LNCaP clone FGC (cell line): ENCODE measurements around the gene KNL1.

Experiments used
- DNase-seq: peaks from one replicate; pipeline ENCODE4 v3.0.0-alpha.2; 2011; ENCODE audit warnings: low read depth
- H3K4me3 ChIP-seq: 2 replicates; pipeline ENCODE4 v1.5.1; 2011; ENCODE audit warnings: mild to moderate bottlenecking, low read depth, low read length, control low read depth
- CTCF ChIP-seq: IDR thresholded peaks from 2 replicates; pipeline ENCODE4 v1.5.1; 2012; ENCODE audit warnings: mild to moderate bottlenecking; ENCODE audit not compliant: control insufficient read depth, insufficient read depth; ENCODE audit errors: extremely low read depth

KNL1 gene

GRCh38 chr15:40595773-40596172, 1.7 kb downstream of the KNL1 start:
- H3K4me3 ChIP-seq, result peak overlapping the region; percentile 63
- DNase-seq, result no peak
- no peak for TF ChIP-seq CTCF

DNA sequence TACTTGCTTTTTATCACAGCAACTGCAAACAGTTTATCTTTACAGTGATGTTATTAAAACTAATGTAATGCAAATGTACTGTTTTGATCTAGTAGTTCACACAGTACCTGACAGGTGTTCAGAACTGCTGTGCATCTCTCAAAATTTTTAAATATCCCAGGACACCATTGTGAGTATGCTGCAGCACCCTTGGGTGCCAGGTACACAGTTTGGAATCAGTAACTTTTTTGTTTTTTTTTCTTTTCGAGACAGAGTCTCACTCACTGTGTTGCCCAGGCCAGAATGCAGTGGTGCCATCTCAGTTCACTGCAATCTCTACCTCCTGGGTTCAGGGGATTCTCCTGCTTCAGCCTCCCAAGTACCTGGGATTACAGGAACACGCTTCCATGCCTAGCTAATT, 3.0 kb downstream of the KNL1 start:
- H3K4me3 ChIP-seq, result no peak overlapping the region
- DNase-seq, result no peak
- no peak for TF ChIP-seq CTCF

DNA sequence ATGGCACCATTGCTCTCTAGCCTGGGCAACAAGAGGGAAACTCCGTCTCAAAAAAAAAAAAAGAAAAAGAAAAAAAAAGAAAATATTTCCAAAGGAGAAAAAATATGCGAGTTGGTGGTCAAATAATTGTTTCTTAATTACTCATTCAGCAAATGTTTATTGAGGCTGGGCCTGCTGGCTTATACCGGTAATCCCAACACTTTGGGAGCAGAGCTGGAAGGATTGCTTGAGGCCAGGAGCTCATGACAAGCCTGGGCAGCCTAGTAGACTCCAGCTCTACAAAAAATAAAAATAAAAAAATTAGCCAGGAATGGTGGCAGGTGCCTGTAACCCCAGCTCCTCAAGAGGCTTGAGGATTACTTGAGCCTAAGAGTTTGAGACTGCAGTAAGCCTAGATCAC, 4.1 kb downstream of the KNL1 start:
- no peak overlapping the region for H3K4me3 ChIP-seq
- no peak for TF ChIP-seq CTCF
- DNase-seq, result no peak

GRCh38 chr15:40598672-40599071, 4.6 kb downstream of the KNL1 start:
- TF ChIP-seq CTCF, result no peak
- no peak overlapping the region for H3K4me3 ChIP-seq

GRCh38 chr15:40600956-40601355, 6.9 kb downstream of the KNL1 start:
- TF ChIP-seq CTCF, result no peak
- DNase-seq, result no peak
- H3K4me3 ChIP-seq, result no peak overlapping the region

More at GRCh38 chr15:40598672-40599071, 4.6 kb downstream of the KNL1 start:
- no peak for DNase-seq

DNA sequence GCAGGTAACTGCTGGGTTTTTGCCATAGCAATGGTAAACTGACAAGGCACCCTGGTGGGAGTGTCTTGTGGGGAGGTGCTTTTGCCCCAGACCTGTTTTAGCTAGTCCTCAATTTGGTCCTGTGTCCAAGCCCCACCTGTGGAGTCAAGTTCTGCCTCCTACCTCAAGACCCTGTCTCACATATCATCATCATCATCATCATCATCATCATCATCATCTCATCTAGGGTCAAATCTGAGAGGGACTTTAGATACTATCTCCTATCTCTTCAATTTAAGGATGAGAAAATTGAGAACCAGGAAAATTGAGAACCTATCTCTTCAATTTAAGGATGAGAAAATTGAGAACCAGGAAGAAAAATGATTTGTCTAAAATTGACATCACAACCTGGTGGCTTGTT, 9.9 kb downstream of the KNL1 start:
- no peak for TF ChIP-seq CTCF
- no peak overlapping the region for H3K4me3 ChIP-seq
- no peak for DNase-seq

- DNase-seq, result no peak
- TF ChIP-seq CTCF, result no peak
- H3K4me3 ChIP-seq, result no peak overlapping the region
These were observed 19.0 kb downstream of the KNL1 start for GRCh38 chr15:40613080-40613479.
